HG03439 (cell line): ENCODE results near the gene BLVRA.

Experiments
- ATAC-seq: cut with Tn5 transposase; IDR thresholded peaks from one replicate; pipeline ENCODE4 v1.9.1; 2021; ENCODE audit warnings: mild to moderate bottlenecking, moderate library complexity; ENCODE audit not compliant: unreplicated experiment

The BLVRA gene

GRCh38 chr7:43855176-43855575, 96.7 kb downstream of the BLVRA start:
- no peak for ATAC-seq

- ATAC-seq, result no peak
These were observed 97.8 kb downstream of the BLVRA start for GRCh38 chr7:43856316-43856715.
